Caco-2 (cell line): Measurements from ENCODE around the gene NTF3. TPM values are rescaled to one million over a fixed set of nuclear protein-coding genes. Genes with fewer than 3 reads are reported as not detected.

Source experiments
- BruUV-seq: library from RNA; stranded (reverse); fragments of 400-500 nt; replicated peaks from 2 replicates; lab custom pipeline; 2021; lab: Mats Ljungman, UMichigan
- CTCF ChIA-PET: fragments of 300-600 bp; sonication (Branson Sonifier 250); formaldehyde crosslinking; loops from one replicate; lab custom pipeline; 2022; ENCODE audit warnings: antibody characterized with exemption; lab: Charles Lee
- POLR2A ChIA-PET: fragments of 300-600 bp; sonication (Branson Sonifier 250); formaldehyde crosslinking; loops from one replicate; lab custom pipeline; 2022; ENCODE audit warnings: antibody characterized with exemption; lab: Charles Lee
- DNase-seq, 2 experiments: peaks; one replicate each; pipeline versions ENCODE4 v3.0.0 to v3.0.0-alpha.2; 2020 to 2022
- H3K27me3 ChIP-seq: replicated peaks from 2 replicates; pipeline ENCODE4 v1.6.0; 2011; ENCODE audit warnings: low read length; ENCODE audit not compliant: control insufficient read depth, insufficient read depth
- H3K36me3 ChIP-seq: 2 replicates; pipeline ENCODE4 v1.5.1; 2011; ENCODE audit warnings: low read length; ENCODE audit not compliant: control insufficient read depth, insufficient read depth
- H3K4me1 ChIP-seq: fragments of 250-450 bp; sonication (Bioruptor Pico); 2 replicates; pipeline ENCODE4 v1.5.1; 2020; ENCODE audit warnings: mild to moderate bottlenecking
- H3K4me3 ChIP-seq: 2 replicates; pipeline ENCODE4 v1.5.1; 2011; ENCODE audit warnings: low read depth, mild to moderate bottlenecking, control low read depth, low read length
- H3K9me3 ChIP-seq: fragments of 250-450 bp; sonication (Bioruptor Pico); 2 replicates; pipeline ENCODE4 v1.5.1; 2020; ENCODE audit warnings: mild to moderate bottlenecking, moderate library complexity
- H3K27ac Mint-ChIP-seq: one replicate; pipeline ENCODE4 v1.8.0; 2022; ENCODE audit warnings: mixed read lengths; ENCODE audit not compliant: unreplicated experiment
- H3K27me3 Mint-ChIP-seq: one replicate; pipeline ENCODE4 v1.8.0; 2022; ENCODE audit warnings: mixed read lengths; ENCODE audit not compliant: insufficient read depth, unreplicated experiment
- H3K36me3 Mint-ChIP-seq: one replicate; pipeline ENCODE4 v1.8.0; 2022; ENCODE audit warnings: mild to moderate bottlenecking, mixed read lengths; ENCODE audit not compliant: insufficient read depth, unreplicated experiment
- H3K4me1 Mint-ChIP-seq: one replicate; pipeline ENCODE4 v1.8.0; 2022; ENCODE audit warnings: low read depth, mixed read lengths; ENCODE audit not compliant: unreplicated experiment
- H3K4me3 Mint-ChIP-seq: one replicate; pipeline ENCODE4 v1.8.0; 2022; ENCODE audit warnings: mild to moderate bottlenecking, moderate library complexity, mixed read lengths; ENCODE audit not compliant: unreplicated experiment
- H3K9me3 Mint-ChIP-seq: one replicate; pipeline ENCODE4 v1.8.0; 2022; ENCODE audit warnings: mixed read lengths; ENCODE audit not compliant: unreplicated experiment
- intact Hi-C: fragments of 100-400 bp; cut with micrococcal nuclease; formaldehyde crosslinking; loops from one replicate; pipeline ENCODE4 v1.10.0; 2022; ENCODE audit not compliant: unreplicated experiment
- total RNA-seq: library from RNA; stranded (reverse); gene quantifications from 2 replicates; pipeline ENCODE4 v1.2.3, GENCODE V29; 2022
- TF ChIP-seq, protein P1 (sequence below), 2 experiments: fragments of 200-600 bp in 1 of 2; IDR thresholded peaks; 1 replicate in 1 of 2; 2 replicates in 1 of 2; pipeline versions ENCODE4 v1.5.1 to v1.8.0; 2011 to 2022; ENCODE audit warnings: antibody characterized with exemption in 1 of 2, control low read depth in 1 of 2, inconsistent platforms in 1 of 2, low read depth in 1 of 2, low read length in 1 of 2, mild to moderate bottlenecking in 1 of 2, moderate library complexity in 1 of 2; ENCODE audit not compliant: insufficient read depth in 1 of 2, severe bottlenecking in 1 of 2, unreplicated experiment in 1 of 2

NTF3 gene
- total RNA-seq, 1 experiment from 2014 or later, result 5.3 TPM

DNA sequence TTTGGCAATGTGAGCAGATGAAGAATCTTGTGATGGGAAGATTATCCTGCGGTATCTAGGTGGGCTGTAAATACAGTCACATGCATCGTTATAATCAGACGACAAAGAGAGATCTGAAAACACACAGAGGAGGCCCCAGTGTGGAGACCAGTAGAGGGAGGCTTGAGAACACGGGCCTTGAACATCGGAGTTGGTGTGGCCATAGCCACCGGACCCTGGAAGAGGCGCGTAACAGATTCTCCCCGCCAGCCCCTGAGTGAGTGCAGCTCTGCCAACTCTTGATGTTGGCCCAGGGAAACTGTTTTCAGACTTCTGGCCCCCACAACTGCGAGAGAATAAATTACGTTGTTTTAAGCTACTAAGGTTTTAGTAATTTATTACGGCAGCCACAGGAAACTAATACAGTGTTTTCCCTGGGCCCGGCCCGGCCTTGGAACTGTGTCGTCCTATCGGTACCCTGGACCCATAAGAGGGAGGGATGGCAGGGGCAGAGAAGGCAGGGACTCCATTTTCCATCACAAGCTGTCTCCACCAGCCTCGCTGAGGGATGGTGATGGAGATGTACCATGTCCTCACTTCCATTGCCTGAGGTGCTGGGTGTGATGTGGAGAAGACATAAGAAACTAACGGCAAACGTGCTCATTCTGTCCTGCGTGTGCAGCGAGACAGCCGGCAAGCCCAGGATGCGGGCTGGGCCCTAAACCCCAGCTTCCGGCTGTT, 91.6 kb downstream of the NTF3 start:
- H3K27me3 Mint-ChIP-seq, result no peaks in the 10 kb centered on the region
- no TSS peak for BruUV-seq
- intact Hi-C loops, result no loop called here
- H3K27ac Mint-ChIP-seq, result no peak overlapping the region
- Histone ChIP-seq H3K4me1 (no peaks in the 10 kb centered on the region), H3K9me3 (no peaks in the 10 kb centered on the region), H3K27me3 (no peaks in the 10 kb centered on the region), H3K36me3 (no peaks in the 10 kb centered on the region), H3K4me3 (no peak overlapping the region)
- TF ChIP-seq, protein P1, sequence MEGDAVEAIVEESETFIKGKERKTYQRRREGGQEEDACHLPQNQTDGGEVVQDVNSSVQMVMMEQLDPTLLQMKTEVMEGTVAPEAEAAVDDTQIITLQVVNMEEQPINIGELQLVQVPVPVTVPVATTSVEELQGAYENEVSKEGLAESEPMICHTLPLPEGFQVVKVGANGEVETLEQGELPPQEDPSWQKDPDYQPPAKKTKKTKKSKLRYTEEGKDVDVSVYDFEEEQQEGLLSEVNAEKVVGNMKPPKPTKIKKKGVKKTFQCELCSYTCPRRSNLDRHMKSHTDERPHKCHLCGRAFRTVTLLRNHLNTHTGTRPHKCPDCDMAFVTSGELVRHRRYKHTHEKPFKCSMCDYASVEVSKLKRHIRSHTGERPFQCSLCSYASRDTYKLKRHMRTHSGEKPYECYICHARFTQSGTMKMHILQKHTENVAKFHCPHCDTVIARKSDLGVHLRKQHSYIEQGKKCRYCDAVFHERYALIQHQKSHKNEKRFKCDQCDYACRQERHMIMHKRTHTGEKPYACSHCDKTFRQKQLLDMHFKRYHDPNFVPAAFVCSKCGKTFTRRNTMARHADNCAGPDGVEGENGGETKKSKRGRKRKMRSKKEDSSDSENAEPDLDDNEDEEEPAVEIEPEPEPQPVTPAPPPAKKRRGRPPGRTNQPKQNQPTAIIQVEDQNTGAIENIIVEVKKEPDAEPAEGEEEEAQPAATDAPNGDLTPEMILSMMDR (IDR thresholded peaks at IDR 0.05; ENCODE audit: insufficient read depth in 1 of 2, low read depth in 1 of 2, low read length in 1 of 2, severe bottlenecking in 1 of 2, unreplicated experiment in 1 of 2), result no peak
- CTCF ChIA-PET, result interaction anchor here (0.6 kb wide), 1 partner anchor 349 kb away, joined by 3 read pairs; no protein-coding TSS in a partner anchor
- H3K4me1 Mint-ChIP-seq, result peaks cover 6% of the 10 kb centered on the region
- DNase-seq, result peak in 1 of 2 experiments; percentile 26
- POLR2A ChIA-PET, result no interaction called here
- H3K4me3 Mint-ChIP-seq, result no peak overlapping the region
- no peaks in the 10 kb centered on the region for H3K36me3 Mint-ChIP-seq
- H3K9me3 Mint-ChIP-seq, result no peaks in the 10 kb centered on the region

DNA sequence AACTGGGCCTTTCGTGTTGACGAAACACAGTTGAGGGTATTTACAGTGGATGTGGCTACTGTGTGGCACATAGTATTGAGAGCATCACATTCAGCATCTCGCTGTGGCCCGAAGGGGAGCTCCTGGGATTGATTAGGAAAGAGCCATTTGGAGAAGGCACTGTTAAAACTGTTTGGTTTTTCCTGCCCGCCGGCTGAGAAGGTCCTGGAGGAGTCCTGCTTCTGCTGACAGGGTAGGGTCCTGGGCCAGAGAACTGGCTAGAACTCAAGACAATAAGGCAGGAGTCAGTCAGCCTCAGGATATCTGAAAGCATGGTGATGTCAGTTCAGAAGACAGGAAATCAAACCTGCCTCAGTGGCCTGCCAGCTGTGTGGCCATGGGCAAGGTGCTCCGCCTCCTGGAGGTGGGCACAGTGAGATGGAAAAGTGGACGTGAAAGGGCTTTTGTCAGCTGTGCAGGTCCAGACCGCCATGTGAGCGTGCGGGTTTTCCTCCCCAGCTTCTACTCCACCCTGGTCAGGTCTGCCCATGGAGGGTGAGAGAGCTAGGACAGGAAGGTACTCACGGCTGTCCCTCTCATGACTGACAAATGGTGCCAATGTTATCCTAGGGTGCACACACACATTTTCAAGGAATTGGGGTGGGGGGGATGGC, 92.3 kb downstream of the NTF3 start:
- TF ChIP-seq, protein P1 (IDR thresholded peaks at IDR 0.05; ENCODE audit: insufficient read depth in 1 of 2, low read depth in 1 of 2, low read length in 1 of 2, severe bottlenecking in 1 of 2, unreplicated experiment in 1 of 2), result no peak
- H3K27me3 ChIP-seq, result no peaks in the 10 kb centered on the region
- H3K4me3 Mint-ChIP-seq, result no peak overlapping the region
- no peaks in the 10 kb centered on the region for H3K36me3 ChIP-seq
- H3K4me1 Mint-ChIP-seq, result peaks cover 6% of the 10 kb centered on the region
- no TSS peak for BruUV-seq
- H3K27me3 Mint-ChIP-seq, result no peaks in the 10 kb centered on the region
- ChIA-PET CTCF (no interaction called here), POLR2A (no interaction called here)
- DNase-seq, result peak in 1 of 2 experiments; percentile 29
- intact Hi-C loops, result no loop called here
- H3K27ac Mint-ChIP-seq, result no peak overlapping the region
- H3K36me3 Mint-ChIP-seq, result no peaks in the 10 kb centered on the region
- H3K9me3 Mint-ChIP-seq, result no peaks in the 10 kb centered on the region
- H3K4me1 ChIP-seq, result no peaks in the 10 kb centered on the region
- H3K4me3 ChIP-seq, result no peak overlapping the region
- no peaks in the 10 kb centered on the region for H3K9me3 ChIP-seq

DNA sequence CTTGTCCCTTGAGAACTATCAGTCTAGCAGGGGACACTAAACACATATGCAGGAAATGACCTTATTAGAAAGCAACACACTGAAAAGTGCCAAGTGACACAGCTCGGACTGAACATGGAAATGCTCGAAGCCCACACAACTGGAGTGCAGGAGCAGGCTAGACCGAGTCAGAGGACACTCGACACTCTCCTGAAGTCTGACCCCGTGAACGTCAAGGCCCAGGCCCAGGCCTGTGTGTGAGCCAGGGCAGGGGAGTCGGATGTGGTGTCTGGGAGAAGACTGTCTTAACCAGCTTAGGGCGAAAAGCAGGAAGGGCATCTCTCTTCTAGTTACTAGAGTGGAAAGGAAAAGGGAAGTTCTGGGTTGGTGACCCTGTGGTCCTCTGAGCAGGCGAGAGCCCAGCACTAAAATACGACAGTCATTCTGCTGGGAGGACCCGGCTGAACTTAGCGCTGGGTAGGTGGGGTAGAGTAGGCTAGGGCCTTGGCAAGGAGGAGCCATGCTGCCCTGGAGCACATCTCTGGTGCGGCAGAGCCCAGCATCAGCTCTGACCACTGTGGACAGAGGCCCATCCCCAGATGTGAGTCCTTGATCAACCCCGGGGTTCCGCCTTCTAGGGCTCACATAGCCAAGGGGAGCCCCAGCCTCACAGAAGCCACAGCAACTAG, 93.0 kb downstream of the NTF3 start:
- intact Hi-C loops, result no loop called here
- no peaks in the 10 kb centered on the region for H3K36me3 ChIP-seq
- Mint-ChIP-seq H3K36me3 (no peaks in the 10 kb centered on the region), H3K9me3 (no peaks in the 10 kb centered on the region), H3K27me3 (no peaks in the 10 kb centered on the region), H3K4me1 (peaks cover 1% of the 10 kb centered on the region), H3K4me3 (no peak overlapping the region), H3K27ac (no peak overlapping the region)
- TF ChIP-seq, protein P1 (IDR thresholded peaks at IDR 0.05; ENCODE audit: insufficient read depth in 1 of 2, low read depth in 1 of 2, low read length in 1 of 2, severe bottlenecking in 1 of 2, unreplicated experiment in 1 of 2), result no peak
- BruUV-seq, result no TSS peak
- no peak overlapping the region for H3K4me3 ChIP-seq
- H3K4me1 ChIP-seq, result no peaks in the 10 kb centered on the region
- POLR2A ChIA-PET, result no interaction called here
- H3K9me3 ChIP-seq, result no peaks in the 10 kb centered on the region
- H3K27me3 ChIP-seq, result no peaks in the 10 kb centered on the region
- CTCF ChIA-PET, result no interaction called here
- peak in 1 of 2 experiments; percentile 31 for DNase-seq
